Neural crest cell (in vitro differentiated cells): Measurements from ENCODE around the gene VPS26B. TPM values are rescaled to one million over a fixed set of nuclear protein-coding genes. Genes with fewer than 3 reads are reported as not detected.

Experiments
- DNase-seq: peaks from one replicate; pipeline ENCODE4 v3.0.0; 2021; ENCODE audit warnings: low read depth, mixed read lengths, low spot score
- H3K27ac Mint-ChIP-seq: one replicate; pipeline ENCODE4 v1.8.0; 2021; ENCODE audit warnings: mild to moderate bottlenecking, mixed read lengths; ENCODE audit not compliant: unreplicated experiment
- H3K27me3 Mint-ChIP-seq: 2 replicates; pipeline ENCODE4 v1.8.0; 2021; ENCODE audit warnings: low read depth, mild to moderate bottlenecking, mixed read lengths
- H3K36me3 Mint-ChIP-seq: 2 replicates; pipeline ENCODE4 v1.8.0; 2021; ENCODE audit warnings: low read depth, mild to moderate bottlenecking, mixed read lengths
- H3K4me1 Mint-ChIP-seq: 2 replicates; pipeline ENCODE4 v1.8.0; 2021; ENCODE audit warnings: mixed read lengths
- H3K4me3 Mint-ChIP-seq: one replicate; pipeline ENCODE4 v1.8.0; 2021; ENCODE audit warnings: mild to moderate bottlenecking, mixed read lengths
- H3K9me3 Mint-ChIP-seq: 2 replicates; pipeline ENCODE4 v1.8.0; 2021; ENCODE audit warnings: mixed read lengths
- CTCF ChIP-seq: fragments of 200-600 bp; sonication (generic); conservative IDR thresholded peaks from 2 replicates; pipeline ENCODE4 v1.5.0; 2021; ENCODE audit warnings: antibody characterized with exemption, mild to moderate bottlenecking
- total RNA-seq: library from RNA; stranded (reverse); gene quantifications from 2 replicates; pipeline ENCODE4 v1.2.1, GENCODE V29; 2021

Gene VPS26B
- total RNA-seq, 1 donor from 2014 or later: 45.6 TPM

DNA sequence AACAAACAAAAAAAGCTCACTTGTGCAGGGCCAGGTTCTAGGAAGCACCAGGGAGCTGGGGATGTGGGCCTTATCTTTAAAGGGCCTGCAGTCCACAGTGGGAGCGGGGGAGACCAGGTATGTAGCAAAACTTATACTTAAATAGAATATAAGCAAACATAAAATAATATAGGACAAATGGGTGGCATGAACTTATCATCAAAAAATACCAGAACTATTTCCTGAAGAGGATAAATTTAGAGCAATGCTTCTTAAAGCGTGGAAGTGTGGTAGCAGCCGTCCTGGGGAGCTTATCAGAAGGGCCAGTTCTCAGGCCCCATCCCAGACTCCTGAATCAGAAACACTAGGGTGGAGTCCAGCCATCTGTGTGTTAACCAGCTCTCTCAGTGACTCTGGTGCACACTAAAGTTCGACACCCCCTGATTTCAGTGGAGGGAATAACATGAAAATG is 9.3 kb downstream of the VPS26B start:
- Mint-ChIP-seq H3K36me3 (peaks cover 6% of the 10 kb centered on the region), H3K4me1 (peaks cover 15% of the 10 kb centered on the region), H3K27me3 (no peaks in the 10 kb centered on the region), H3K27ac (no peak overlapping the region), H3K9me3 (no peaks in the 10 kb centered on the region), H3K4me3 (no peak overlapping the region)
- TF ChIP-seq CTCF: no peak
- no peak for DNase-seq

GRCh38 chr11:134235399-134235798 is 10.9 kb downstream of the VPS26B start:
- Mint-ChIP-seq H3K4me3 (no peak overlapping the region), H3K27me3 (no peaks in the 10 kb centered on the region), H3K9me3 (no peaks in the 10 kb centered on the region), H3K4me1 (peaks cover 4% of the 10 kb centered on the region), H3K36me3 (peaks cover 6% of the 10 kb centered on the region), H3K27ac (no peak overlapping the region)
- no peak for DNase-seq
- no peak for TF ChIP-seq CTCF

GRCh38 chr11:134236834-134237556 is 12.5 kb downstream of the VPS26B start:
- Mint-ChIP-seq H3K4me3 (no peak overlapping the region), H3K36me3 (peaks cover 6% of the 10 kb centered on the region), H3K27ac (no peak overlapping the region), H3K9me3 (no peaks in the 10 kb centered on the region), H3K27me3 (no peaks in the 10 kb centered on the region), H3K4me1 (no peaks in the 10 kb centered on the region)
- DNase-seq: no peak
- TF ChIP-seq CTCF: no peak

- Mint-ChIP-seq H3K4me3 (no peak overlapping the region), H3K9me3 (no peaks in the 10 kb centered on the region), H3K4me1 (no peaks in the 10 kb centered on the region), H3K36me3 (peaks cover 8% of the 10 kb centered on the region), H3K27me3 (no peaks in the 10 kb centered on the region), H3K27ac (no peak overlapping the region)
- TF ChIP-seq CTCF: no peak
- DNase-seq: no peak
Observed at GRCh38 chr11:134237557-134237922, 13.1 kb downstream of the VPS26B start.

DNA sequence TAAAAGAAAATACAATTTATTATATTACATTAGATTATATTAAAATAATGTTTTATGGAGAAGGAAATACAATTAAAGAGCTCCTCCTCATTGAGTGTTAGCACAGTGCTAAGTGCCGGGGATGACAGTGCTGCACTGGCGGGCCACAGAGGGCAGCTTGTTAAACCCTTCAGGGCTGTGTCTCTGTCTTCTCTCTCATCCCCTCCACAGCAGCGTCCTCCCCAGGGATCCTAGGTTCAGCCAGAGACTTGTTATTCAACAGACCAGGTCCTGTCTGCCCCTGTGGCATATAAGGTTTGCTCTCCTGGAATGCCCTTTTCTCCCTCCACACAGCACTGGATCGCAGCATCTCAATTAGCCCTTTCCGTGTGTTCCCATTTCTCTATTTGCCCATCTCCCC is 14.5 kb downstream of the VPS26B start:
- no peak overlapping the region for H3K4me3 Mint-ChIP-seq
- no peaks in the 10 kb centered on the region for H3K27me3 Mint-ChIP-seq
- no peak for TF ChIP-seq CTCF
- H3K27ac Mint-ChIP-seq: no peak overlapping the region
- no peaks in the 10 kb centered on the region for H3K9me3 Mint-ChIP-seq
- no peak for DNase-seq
- peaks cover 10% of the 10 kb centered on the region for H3K36me3 Mint-ChIP-seq
- no peaks in the 10 kb centered on the region for H3K4me1 Mint-ChIP-seq
